ENCODE results near the gene WDR81.
"Not testable (repeated sequence)": the region's sequence is repeated elsewhere in the genome, so short reads cannot be mapped to it uniquely, and the experiment has no call there.

Gene WDR81

DNA sequence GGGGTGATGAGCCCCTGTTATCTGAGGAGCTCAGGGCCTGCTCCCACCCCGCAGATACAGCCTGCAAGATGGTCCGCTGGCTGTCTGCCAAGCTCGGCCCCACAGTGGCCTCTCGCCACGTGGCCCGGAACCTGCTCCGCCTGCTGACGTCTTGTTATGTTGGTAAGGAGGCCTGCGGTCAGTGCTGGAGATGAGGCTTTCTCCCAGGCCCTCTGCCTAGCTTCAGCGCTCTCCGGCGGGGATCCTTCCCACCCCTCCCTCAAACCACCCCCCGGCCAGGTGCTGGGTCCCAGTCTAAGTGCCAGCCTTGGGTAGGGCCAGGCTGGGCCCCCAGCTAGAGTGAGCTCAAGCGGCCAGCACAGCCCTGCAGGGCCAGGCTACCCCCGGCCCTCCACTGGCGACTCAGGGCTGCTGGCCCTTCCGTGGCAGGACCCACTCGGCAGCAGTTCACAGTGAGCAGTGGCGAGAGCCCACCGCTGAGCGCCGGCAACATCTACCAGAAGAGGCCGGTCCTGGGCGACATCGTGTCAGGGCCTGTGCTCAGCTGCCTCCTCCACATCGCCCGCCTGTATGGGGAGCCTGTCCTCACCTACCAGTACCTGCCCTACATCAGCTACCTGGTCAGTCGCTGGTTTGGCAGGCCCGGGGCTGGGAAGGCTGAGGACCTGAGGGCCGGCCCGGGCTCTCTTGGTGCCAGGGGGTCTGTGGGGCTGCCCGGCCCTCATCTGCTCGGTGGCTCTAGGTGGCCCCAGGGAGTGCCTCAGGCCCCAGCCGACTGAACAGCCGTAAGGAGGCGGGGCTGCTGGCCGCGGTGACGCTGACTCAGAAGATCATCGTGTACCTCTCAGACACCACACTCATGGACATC, 6.1 kb downstream of the WDR81 start:
- DNase-seq (ENCODE audit: low read depth), result no peak

DNA sequence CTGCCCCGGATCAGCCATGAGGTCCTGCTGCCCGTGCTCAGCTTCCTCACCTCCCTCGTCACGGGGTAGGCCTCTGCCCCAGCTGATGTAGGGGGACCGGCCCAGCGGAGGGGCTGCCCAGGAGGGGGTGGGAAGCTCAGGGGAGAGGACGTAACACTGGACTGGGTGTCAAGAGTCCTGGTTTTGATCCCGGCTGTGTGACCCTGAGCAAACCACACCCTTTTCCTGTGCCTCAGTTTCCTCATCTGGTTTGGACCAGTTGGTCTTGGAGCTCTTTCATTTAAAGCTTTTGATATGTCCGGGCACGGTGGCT, 6.6 kb downstream of the WDR81 start:
- no peak for DNase-seq (ENCODE audit: low read depth)

DNA sequence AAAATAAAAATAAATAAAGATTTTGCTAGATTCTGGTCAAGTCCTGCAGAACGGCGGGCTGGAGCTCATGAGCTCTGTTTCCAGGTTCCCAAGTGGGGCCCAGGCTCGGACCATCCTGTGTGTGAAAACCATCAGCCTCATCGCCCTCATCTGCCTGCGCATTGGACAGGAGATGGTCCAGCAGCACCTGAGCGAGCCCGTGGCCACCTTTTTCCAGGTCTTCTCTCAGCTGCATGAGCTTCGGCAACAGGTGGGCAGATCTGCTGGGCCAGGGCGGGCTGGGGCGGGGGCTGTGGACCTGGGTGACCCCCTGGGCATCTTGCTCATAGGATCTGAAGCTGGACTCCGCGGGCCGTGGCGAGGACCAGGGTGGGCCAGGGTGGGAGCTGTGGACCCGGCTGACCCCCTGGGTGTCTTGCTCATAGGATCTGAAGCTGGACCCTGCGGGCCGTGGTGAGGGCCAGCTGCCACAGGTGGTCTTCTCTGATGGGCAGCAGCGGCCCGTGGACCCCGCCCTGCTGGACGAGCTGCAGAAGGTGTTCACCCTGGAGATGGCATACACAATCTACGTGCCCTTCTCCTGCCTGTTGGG, 7.8 kb downstream of the WDR81 start:
- no peak for DNase-seq (ENCODE audit: low read depth)

DNA sequence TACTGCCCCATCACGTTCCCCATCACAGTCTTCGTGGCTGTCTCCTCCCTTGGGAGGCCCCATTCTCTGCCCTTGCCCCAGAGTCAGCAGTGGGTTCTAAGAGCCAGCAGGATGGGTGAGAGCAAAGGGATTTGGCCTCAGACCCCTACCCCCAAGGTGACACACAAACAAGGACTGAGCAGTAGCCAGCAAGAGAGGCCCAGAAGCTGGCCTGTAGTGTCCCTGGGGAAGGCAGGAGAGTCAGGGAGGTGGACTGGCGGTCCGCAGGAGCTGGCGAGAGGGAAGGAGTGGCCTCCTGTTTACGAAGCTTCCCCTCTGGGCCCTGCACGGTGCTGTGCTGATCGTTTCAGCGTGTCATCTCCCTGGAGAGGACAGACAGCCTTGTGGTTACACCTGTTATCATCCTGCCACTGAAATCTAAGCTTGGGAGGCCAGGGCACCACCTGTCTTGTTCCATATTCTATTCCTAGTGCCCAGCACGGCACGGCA, 8.4 kb downstream of the WDR81 start:
- DNase-seq (ENCODE audit: low read depth), result no peak

DNA sequence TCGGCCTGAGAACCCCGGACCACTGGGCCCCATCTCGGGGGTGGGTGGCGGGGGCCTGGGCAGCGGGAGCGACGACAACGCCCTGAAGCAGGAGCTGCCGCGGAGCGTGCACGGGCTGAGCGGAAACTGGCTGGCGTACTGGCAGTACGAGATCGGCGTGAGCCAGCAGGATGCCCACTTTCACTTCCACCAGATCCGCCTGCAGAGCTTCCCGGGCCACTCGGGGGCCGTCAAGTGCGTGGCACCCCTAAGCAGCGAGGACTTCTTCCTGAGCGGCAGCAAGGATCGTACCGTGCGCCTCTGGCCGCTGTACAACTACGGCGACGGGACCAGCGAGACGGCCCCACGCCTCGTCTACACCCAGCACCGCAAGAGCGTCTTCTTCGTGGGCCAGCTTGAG, 9.3 kb downstream of the WDR81 start:
- DNase-seq (ENCODE audit: low read depth), result no peak

DNA sequence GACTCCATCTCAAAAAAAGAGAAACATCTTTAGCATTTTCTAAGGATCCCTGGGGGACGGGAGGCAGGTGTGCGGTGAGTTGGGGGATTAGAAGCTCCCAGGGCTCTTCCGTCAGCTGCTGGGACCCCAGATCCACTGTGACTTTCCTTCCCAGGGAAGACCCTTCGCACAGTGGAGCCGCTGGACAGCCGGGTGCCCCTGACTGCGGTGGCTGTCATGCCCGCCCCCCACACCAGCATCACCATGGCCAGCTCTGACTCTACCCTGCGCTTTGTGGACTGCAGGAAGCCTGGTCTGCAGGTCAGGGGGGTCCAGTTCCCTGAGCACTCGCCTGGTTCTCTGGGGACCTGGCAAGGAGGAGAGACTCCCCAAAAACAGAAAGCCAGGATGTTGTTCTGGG, 10.9 kb downstream of the WDR81 start:
- no peak for DNase-seq (ENCODE audit: low read depth)

DNA sequence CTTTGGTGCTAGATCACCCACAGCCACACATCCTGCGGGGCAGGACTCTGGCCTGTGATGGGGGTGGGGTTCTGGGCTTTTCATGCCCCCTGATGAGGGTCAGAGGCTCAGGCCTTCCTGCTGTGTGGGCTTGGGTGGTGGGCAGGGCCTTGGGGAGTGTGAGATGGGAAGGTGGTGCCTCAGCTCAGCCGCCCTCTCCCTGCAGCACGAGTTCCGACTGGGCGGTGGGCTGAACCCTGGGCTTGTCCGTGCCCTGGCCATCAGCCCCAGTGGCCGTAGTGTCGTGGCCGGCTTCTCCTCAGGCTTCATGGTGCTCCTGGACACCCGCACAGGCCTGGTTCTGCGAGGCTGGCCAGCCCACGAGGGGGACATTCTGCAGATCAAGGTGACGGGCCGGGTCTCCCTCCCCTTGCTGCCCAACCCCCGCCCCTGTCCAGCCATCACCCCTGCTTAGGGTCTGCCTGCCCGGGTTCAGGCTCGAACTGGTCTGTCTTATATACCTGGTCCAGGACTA, 11.4 kb downstream of the WDR81 start:
- DNase-seq (ENCODE audit: low read depth), result no peak

DNA sequence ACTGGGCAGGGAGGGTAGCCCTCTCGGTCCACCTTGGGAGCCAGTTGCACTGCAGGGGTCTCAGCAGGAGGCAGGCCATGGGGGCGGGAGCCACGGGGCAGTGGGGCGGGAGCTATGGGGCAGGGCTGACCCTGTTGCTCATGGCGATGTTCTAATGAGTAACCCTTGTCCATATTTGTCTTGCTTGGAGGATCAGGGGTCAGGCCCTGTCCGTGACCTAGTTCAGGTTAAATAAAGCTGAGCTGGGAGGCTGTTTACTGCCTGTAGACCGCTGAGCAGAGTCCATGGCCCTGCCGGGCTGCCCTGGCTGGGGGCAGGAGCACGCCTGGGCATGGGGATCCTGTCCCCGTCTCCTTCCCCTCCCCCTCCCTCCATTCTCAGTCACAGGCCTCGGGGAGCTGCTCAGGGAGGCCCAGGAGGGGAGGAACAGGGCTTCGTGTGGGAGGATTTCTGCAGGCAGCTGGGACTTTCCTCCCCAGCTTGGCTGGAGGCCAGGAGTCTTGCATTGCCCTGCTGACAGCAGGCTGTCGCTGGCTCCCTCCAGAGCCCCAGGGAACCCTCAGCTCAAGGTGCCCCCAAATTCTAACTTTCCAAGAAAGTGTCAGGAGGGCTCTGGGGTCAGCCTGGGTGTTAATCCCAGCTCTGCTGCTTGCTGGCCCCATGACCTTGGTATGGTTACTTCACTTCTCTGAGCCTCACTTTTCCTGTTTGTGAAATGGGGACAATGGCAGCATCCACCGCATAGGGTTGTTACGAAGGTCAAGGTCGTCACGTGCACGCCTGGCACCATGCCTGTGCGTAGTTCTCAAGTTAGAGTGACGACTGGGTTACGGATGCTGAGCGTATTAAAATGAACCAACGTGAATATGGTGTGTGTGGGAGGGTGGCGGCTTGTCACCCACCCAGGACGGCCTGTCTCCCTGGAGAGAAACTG, 12.1 kb downstream of the WDR81 start:
- no peak for DNase-seq (ENCODE audit: low read depth)

DNA sequence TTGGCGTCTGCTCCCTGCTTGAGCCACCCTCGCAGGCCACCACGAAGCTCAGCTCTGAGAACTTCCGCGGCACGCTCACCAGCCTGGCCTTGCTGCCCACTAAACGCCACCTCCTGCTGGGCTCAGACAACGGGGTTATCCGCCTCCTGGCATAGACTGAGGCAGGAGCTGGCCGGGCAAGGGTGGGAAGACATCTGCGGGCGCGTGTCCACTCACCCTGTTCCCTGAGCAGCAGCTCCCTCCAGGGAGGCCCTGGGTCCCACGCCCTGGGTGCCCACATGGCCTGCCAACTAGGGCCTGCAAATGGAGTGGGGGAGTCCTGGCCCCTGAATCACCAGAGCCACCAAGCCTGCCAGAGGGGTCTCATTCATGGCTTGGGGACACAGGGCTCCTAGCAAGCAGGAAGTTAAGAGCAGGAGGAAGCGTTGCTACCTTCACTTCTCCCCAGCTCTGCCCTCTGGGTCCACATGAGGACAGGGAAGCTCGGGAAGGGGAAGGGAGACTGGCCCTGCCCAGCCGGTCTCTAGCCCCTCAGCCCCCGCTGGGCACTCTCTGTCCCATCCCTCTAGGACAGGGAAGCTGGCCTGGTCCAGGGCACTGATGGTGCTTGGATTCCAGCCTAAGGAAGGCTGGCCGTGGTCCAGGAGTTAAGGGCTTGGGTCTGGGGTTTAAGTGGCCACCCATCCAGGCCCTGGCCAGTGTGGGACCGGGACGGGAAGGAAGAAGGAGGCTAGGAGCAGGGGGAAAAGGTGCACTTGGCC, 13.2 kb downstream of the WDR81 start:
- no peak for DNase-seq (ENCODE audit: low read depth)

DNA sequence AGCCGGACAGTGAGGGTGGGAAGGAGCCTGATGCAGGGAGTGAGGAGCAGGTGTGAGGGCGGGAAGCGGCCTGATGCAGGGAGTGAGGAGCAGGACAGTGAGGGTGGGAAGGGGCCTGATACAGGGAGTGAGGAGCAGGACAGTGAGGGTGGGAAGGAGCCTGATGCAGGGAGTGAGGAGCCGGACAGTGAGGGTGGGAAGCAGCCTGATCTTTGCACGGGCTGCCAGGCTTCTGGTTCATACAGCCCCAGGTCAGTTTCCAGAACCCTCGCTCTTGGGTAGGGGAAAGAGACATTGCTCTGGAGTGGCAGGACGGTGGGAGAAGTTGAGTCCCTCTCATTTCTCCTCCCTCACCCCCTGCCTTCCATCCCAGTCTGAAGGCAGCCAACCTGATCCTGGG, 17.4 kb downstream of the WDR81 start:
- not testable (repeated sequence) for DNase-seq (ENCODE audit: low read depth)

DNA sequence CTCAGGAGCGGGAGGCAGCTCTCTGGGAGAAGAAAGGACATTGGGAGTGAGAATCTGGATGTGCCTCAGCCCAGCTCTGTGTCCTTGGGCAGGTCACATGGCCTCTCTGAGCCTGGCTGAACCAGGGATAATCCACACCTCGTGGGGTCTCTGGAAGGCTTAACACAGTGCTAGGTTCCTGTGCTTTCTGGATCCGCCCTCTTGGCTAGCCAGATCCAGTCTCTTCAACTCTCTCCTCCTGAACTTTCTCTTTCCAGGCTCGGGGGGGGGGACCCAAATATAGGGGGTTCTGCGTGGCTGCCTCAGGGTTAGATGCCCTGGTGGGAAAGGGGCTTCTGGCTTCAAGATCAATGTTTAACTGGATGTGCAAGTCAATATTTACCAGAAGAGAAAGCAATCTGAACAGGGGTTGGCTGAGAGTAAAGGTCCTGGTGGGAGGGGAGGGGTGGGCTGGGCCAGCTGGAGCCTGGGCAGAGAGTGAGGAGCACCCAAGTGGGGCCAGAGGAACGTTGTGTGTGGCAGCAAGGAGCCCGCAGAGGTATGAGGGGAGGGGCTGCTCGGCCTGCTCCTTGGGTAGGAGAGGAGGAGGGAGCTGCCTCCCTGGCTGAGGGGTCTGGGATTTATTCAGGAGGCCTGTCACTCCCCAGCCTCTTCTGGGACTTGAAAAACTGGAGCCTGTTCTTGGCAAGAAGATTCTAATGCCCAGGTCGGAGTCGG, 18.0 kb downstream of the WDR81 start, which contains the start of gene SERPINF2:
Gene SERPINF2 (plus strand): TSS at position 501 of the 717 bp plus-strand sequence. CDS start 2,125 bp downstream, outside the sequence.
- no peak for DNase-seq (ENCODE audit: low read depth)

DNA sequence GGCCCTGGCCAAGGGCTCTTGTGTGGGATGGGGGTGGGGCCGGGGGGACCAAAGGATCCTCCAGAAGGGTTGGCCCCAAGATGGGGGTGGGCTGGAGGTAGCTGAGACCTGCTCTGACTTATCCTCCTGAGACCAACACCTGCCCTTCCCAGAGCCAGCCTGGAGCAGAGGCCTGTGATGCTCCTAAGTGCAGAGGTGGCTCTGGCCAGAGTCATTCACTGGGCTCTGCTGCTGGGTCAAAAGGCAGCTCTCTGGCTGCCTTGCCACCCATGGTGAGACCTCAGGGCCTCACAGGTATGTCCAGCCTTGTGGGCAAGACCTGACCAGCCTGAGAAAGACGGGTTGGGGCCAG, 18.6 kb downstream of the WDR81 start:
- DNase-seq (ENCODE audit: low read depth), result no peak

DNA sequence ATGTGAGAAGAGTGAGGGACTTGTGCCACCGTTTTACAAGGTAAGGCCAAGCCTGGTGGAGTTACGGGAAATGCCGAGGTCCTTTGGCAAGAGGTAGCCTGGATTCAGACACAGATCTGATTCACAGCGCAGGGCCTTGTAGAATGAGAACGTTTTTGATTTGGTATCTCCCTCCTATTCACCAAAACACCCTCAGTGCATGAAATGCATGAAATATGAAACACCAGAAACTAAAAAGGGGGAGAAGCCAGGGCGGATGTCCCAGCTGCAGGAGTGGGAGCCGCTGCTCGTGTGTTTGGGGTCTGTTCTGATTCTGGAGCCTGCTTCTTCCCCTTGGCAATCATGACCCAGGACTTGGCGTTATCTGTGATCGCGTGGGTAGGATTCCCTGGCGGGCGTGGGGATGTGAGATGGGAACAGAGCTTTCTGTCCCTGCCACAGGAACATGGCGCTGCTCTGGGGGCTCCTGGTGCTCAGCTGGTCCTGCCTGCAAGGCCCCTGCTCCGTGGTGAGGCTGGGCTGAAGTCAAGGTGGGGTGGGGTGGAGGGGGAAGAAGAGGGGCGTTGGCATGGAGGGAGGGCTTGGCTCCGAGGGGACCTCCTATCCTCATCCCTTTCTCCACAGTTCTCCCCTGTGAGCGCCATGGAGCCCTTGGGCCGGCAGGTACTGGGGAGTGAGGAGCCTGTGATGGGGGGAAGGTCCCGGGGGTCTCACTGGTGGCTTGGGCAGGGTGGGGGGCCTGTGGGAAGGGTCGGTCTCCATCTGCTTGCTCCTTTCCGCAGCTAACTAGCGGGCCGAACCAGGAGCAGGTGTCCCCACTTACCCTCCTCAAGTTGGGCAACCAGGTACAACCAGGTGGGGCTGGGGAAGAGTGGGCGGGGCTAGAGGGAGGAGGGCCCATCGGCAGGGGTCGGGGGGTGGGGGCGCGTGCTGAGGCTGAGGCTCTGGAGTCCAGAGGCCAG, 20.3 kb downstream of the WDR81 start:
- no peak for DNase-seq (ENCODE audit: low read depth)

DNA sequence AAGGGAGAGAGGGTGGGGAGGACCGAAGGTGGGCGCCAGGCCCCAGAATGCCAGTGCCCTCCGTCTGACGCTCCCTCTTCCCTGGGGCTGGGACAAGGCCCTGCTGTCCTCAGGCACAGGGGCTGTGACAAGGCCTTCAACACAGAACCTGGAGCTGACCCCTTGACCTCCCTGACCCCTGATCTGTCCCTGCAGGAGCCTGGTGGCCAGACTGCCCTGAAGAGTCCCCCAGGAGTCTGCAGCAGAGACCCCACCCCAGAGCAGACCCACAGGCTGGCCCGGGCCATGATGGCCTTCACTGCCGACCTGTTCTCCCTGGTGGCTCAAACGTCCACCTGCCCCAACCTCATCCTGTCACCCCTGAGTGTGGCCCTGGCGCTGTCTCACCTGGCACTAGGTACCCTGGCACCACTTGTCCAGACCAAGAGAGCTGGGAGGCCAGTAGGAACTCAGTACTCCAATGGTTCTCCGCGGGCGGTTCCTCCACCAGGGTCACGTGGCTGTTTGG, 21.1 kb downstream of the WDR81 start:
- no peak for DNase-seq (ENCODE audit: low read depth)

DNA sequence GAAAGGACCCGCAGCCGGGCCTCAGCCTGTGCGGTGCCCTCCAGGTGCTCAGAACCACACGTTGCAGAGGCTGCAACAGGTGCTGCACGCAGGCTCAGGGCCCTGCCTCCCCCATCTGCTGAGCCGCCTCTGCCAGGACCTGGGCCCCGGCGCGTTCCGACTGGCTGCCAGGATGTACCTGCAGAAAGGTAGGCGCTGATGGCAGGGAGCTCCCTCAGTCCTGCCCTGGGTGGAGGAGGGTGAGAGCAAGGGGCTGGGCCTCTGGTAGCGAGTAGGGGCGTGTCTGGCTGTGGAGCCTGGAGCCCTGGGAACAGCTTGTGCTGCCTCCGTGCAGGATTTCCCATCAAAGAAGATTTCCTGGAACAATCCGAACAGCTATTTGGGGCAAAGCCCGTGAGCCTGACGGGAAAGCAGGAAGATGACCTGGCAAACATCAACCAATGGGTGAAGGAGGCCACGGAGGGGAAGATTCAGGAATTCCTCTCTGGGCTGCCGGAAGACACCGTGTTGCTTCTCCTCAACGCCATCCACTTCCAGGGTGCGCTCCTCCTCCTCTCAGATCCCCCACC, 22.6 kb downstream of the WDR81 start:
- DNase-seq (ENCODE audit: low read depth), result no peak

DNA sequence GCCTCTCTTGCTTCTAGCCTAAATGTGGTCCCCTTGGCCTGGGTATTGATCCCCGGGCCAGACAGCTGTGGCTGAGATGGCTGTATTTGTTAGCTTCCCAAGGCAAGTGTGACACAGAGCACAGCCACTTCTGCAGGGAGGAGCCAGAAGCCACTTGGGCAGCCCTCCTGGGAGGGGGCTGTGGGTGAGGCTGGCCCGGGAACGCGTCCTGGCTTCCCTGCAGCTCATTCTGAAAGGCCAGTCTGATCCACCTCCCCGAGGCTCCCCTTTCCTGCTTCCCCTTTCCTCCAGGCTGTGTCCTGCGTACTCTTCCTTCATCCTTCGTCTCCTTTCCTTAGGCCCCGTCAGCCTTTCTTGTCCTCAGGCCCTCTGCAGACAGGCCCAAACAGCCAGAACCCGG, 26.1 kb downstream of the WDR81 start:
- no peak for DNase-seq (ENCODE audit: low read depth)

DNA sequence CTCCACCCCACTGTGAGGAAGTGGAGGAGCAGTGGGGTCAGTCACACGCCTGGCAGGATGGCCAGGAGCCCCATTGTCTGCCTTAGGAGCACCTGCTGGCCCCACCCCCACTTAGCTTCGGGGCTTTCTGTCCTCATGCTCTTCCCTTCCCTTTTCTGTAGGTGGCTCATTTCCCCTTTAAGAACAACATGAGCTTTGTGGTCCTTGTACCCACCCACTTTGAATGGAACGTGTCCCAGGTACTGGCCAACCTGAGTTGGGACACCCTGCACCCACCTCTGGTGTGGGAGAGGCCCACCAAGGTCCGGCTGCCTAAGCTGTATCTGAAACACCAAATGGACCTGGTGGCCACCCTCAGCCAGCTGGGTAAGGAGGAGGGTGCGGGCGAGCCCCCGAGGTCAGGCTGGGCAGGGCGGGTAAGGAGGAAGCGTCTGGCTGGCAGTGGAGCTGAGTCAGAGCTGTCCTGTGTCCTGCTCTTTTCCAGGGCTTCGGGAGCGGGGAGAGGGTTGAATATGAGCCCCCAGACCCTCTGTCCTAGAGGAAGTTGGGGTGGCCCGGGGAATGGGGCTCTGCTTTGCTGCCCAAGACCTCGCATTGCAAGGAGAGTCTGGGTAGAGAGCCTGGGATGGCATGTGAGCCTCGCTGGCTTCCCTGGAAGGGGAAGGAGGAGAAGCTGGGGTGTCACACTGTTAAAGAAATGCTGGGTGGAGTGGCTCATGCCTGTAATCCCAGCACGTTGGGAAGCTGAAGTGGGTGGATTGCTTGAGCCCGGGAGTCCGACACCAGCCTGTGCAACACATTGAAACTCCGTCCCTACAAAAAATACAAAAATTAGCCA, 28.1 kb downstream of the WDR81 start:
- no peak for DNase-seq (ENCODE audit: low read depth)

DNA sequence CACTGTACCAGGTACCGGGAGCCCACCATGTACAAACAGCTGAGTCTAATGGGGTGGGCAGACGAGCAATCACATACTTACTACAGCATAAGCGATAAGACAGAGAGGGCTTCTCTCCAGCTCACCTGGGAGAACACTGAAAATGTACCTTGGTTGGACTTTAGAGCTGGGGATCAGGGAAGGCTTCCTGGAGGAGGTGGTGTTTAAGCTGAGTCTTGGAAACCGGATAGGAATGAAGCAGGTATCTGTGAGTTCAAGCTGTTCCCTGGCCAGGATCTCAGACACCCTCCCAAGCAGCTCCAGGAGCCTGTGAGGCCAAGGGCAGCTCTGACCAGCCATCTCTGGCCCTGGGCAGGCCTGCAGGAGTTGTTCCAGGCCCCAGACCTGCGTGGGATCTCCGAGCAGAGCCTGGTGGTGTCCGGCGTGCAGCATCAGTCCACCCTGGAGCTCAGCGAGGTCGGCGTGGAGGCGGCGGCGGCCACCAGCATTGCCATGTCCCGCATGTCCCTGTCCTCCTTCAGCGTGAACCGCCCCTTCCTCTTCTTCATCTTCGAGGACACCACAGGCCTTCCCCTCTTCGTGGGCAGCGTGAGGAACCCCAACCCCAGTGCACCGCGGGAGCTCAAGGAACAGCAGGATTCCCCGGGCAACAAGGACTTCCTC, 29.4 kb downstream of the WDR81 start:
- DNase-seq (ENCODE audit: low read depth), result no peak
